ENCODE measurements around the gene COL2A1. TPM values are rescaled to one million over a fixed set of nuclear protein-coding genes. Genes with fewer than 3 reads are reported as not detected.

Gene COL2A1
- total and polyA plus RNA-seq, 9 of the 15 experiments (the other 6 are each of a cell fraction or from before 2014, with no cell fraction given): 0.46 TPM; not detected in 8

DNA sequence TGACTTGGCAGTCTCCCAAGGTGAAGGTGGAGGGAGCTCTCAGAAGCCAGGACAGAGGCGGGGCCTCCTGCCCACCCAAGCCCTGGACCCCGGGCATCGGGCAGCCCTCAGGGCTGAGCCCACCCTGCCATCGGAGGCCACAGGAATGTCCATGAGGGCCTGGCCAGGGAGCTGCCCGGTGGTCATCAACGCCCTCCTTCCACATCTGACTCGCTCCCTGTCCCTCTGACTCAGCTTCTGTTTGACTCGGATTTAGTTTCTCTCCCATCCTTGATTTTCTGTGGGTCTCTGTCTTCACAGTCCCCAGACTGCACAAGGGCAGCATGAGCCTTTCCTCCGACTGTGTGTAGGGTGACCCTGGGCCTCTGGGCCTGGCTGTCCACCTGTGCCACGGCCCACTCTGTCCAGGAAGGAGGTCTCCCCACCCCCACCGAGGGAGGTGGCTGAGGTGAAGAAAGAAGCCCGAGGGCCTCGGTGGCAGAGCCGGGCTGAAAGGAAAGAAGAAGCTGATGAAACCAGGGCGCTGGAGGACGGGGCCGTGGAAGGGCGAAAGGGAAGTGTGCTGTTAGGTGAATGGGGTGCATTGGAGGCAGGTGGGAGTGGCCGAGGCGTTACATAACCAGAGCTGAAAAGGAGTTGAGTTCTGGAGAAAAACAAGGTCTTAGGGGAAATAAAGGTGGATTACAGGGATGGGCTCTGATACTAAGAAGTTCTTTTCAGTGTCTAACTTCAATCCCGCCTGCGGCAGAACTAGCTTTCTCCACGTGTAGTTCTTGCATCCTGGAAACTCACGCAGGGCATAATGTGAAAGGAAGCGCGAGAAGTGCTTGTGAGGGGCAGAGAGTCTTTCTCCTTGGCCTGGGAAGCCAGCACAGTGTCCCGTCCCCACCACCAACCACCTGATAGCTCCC lies 57.6 kb downstream of the COL2A1 start (continued):
- TF ChIP-seq CHD7 (IDR thresholded peaks at IDR 0.05; ENCODE audit: low read depth, low read length) (no peak), NFIX (CRISPR knock-in tag; IDR thresholded peaks at IDR 0.05; ENCODE audit: low read depth) (no peak), CTBP1 (IDR thresholded peaks at IDR 0.05; ENCODE audit: borderline replicate concordance) (0 out of 2 replicates have a peak, but pooled peaks have one; percentile 23), DMBX1 (CRISPR knock-in tag; IDR thresholded peaks at IDR 0.05; ENCODE audit: borderline replicate concordance) (no peak), POLR2H (tag; IDR thresholded peaks at IDR 0.05; ENCODE audit: low read depth) (no peak), KLF6 (CRISPR knock-in tag; IDR thresholded peaks at IDR 0.05; ENCODE audit: borderline replicate concordance) (no peak)
- TF ChIP-seq, protein P1, sequence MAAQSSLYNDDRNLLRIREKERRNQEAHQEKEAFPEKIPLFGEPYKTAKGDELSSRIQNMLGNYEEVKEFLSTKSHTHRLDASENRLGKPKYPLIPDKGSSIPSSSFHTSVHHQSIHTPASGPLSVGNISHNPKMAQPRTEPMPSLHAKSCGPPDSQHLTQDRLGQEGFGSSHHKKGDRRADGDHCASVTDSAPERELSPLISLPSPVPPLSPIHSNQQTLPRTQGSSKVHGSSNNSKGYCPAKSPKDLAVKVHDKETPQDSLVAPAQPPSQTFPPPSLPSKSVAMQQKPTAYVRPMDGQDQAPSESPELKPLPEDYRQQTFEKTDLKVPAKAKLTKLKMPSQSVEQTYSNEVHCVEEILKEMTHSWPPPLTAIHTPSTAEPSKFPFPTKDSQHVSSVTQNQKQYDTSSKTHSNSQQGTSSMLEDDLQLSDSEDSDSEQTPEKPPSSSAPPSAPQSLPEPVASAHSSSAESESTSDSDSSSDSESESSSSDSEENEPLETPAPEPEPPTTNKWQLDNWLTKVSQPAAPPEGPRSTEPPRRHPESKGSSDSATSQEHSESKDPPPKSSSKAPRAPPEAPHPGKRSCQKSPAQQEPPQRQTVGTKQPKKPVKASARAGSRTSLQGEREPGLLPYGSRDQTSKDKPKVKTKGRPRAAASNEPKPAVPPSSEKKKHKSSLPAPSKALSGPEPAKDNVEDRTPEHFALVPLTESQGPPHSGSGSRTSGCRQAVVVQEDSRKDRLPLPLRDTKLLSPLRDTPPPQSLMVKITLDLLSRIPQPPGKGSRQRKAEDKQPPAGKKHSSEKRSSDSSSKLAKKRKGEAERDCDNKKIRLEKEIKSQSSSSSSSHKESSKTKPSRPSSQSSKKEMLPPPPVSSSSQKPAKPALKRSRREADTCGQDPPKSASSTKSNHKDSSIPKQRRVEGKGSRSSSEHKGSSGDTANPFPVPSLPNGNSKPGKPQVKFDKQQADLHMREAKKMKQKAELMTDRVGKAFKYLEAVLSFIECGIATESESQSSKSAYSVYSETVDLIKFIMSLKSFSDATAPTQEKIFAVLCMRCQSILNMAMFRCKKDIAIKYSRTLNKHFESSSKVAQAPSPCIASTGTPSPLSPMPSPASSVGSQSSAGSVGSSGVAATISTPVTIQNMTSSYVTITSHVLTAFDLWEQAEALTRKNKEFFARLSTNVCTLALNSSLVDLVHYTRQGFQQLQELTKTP (IDR thresholded peaks at IDR 0.05; ENCODE audit: low read depth in 1 of 2, partially characterized antibody in 2 of 2): no peak
- TF ChIP-seq, protein P2, sequence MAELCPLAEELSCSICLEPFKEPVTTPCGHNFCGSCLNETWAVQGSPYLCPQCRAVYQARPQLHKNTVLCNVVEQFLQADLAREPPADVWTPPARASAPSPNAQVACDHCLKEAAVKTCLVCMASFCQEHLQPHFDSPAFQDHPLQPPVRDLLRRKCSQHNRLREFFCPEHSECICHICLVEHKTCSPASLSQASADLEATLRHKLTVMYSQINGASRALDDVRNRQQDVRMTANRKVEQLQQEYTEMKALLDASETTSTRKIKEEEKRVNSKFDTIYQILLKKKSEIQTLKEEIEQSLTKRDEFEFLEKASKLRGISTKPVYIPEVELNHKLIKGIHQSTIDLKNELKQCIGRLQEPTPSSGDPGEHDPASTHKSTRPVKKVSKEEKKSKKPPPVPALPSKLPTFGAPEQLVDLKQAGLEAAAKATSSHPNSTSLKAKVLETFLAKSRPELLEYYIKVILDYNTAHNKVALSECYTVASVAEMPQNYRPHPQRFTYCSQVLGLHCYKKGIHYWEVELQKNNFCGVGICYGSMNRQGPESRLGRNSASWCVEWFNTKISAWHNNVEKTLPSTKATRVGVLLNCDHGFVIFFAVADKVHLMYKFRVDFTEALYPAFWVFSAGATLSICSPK (IDR thresholded peaks at IDR 0.05; ENCODE audit: borderline replicate concordance): no peak
